Suppressor macrophage (primary cell): ENCODE results near the gene SH3BP1.
"Not testable (repeated sequence)": the region's sequence is repeated elsewhere in the genome, so short reads cannot be mapped to it uniquely, and the experiment has no call there.

ENCODE experiments used
- DNase-seq, 4 experiments: peaks; one replicate each; pipeline ENCODE4 v3.0.0-alpha.2; 2020 to 2022
- total RNA-seq, 17 experiments: gene quantifications; one replicate each; lab custom pipeline; 2026; ENCODE audit warnings: mixed read lengths in 6 of 17, inconsistent platforms in 3 of 17; lab: John Stamatoyannopoulos, UW

SH3BP1 gene, protein sequence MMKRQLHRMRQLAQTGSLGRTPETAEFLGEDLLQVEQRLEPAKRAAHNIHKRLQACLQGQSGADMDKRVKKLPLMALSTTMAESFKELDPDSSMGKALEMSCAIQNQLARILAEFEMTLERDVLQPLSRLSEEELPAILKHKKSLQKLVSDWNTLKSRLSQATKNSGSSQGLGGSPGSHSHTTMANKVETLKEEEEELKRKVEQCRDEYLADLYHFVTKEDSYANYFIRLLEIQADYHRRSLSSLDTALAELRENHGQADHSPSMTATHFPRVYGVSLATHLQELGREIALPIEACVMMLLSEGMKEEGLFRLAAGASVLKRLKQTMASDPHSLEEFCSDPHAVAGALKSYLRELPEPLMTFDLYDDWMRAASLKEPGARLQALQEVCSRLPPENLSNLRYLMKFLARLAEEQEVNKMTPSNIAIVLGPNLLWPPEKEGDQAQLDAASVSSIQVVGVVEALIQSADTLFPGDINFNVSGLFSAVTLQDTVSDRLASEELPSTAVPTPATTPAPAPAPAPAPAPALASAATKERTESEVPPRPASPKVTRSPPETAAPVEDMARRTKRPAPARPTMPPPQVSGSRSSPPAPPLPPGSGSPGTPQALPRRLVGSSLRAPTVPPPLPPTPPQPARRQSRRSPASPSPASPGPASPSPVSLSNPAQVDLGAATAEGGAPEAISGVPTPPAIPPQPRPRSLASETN
- 2.4 to 38.4 (median 10.2) reads per million in 17 experiments for total RNA-seq

DNA sequence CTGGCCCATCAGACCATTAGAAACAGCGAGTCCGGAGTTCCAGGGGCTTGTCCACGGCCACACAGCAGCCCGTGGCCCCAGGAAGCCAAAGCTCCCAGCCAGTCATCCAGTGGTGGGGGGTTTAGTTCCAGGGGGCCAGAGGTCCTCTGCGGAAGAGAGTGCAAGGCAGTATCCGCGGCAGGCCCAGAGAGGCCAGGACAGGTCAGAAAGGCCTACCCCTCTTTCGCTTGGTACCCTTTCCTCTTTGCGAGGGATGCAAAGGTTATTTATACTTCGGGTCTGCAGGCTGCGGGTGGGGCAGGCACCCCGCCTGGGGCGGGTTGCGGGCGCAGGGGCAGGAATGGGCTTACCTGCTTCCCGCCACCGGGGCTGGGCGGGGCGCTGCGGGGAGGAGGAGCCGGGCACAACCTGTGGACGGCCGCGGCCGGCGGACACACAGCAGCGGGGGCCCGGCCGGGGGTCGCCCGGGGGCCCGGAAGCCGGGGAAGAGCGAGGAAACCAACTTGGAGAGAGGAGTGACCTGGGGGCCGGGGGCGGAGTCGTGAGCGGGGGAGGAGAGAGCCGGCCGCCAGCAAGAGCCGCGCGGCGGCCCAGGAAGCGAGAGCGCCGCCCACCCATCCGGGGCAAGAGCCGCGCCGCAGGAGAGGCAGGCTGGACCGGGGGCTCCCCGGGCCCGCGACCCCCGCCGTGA lies at the start of gene SH3BP1:
Gene SH3BP1, plus strand, starts transcription at position 600 of the 691 bp plus-strand sequence. CDS start 119 bp downstream, outside the sequence.
- DNase-seq, result peak; percentile 46 to 80 (median 66)

DNA sequence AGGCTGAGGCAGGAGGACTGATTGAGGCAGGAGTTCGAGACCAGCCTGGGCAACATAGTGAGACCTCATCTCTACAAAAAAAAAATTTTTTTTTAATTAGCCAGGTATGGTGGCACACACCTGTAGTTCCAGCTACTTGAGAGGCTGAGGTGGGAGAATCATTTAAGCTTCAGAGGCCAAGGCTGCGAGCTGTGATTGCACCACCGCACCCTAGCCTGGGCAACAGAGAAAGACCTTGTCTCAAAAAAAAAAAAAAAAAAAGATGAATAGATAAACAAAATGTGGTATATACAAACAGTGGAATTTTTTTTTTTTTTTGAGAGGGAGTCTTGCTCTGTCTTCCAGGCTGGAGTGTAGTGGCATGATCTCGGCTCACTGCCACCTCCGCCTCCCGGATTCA lies 48.4 kb upstream of the SH3BP1 start:
- DNase-seq, result not testable (repeated sequence)

DNA sequence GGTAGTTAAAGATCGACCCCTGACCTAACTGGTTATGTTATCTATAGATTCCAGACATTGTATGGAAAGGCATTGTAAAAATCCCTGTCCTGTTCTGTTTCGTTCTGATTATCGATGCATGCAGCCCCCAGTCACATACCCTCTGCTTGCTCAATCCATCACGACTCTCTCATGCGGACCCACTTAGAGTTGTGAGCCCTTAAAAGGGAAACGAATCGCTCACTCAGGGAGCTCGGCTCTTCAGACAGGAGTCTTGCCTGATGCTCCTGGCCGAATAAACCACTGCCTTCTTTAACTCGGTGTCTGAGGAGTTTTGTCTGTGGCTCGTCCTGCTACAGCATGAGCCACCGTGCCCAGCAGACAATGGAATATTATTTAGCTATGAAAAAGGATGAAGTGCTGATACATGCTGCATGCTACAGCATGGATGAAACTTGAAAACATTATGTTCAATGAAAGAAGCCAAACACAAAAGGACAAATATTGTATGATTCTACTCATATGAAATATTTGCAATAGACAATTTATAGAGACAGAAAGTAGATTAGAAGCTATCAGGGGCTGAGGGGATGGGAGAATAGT lies 47.6 kb upstream of the SH3BP1 start:
- no peak for DNase-seq

DNA sequence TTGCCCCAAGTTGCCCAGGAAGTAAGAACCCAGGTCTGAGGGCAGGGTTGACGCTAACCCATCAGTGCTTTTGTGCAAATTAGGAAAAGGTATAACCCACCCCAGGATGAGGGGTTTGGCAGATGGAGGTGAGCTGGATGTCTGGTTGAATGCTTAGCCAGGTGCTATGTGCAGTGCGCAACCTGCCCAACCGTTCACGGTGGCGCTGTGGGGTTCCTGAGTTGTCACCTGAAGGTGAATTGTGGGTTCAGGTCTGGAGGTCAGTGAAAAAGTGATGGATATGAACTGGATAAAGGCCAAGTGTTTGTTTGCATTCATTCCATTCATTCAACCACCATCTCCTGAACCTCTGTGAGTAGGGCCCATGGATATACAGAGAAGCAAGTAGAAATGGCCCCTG lies 45.2 kb upstream of the SH3BP1 start:
- no peak for DNase-seq

DNA sequence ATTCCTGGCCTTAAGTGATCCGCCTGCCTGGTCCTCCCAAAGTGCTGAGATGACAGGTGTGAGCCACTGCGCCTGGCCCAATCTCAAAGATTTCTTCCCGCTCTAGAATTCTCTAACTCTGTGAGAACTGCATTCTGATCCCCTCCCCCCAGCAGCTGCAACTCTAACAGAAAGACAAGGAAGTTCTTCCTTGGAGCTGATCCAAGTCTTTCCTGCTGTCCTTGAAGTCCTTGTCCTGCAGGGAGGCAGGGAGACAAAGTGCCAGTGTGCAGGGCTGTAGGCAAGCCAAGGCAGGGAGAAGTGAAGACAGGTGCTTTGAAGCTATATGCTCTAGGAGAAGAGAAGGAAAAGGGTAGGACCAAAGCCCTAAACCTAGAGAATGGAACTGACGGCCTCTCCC lies 40.3 kb upstream of the SH3BP1 start:
- DNase-seq, result peak in 3 of 4 experiments; percentile 55 to 62 (median 61)

DNA sequence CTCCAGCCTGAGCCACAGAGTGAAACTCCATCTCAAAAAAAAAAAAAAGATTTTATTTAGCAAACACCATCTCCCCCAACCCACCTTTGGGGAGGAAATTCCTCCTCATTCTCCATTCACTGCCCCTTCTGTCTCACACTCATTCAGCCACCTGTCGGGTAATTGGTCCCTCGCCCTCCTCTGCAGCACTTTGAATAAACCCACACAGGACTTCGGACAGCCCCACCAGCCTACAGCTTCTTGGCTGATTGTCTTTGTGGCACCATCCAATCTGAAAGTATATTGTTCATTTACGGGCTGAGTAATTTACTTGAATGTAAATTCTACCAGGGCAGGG lies 38.3 kb upstream of the SH3BP1 start:
- DNase-seq, result no peak

DNA sequence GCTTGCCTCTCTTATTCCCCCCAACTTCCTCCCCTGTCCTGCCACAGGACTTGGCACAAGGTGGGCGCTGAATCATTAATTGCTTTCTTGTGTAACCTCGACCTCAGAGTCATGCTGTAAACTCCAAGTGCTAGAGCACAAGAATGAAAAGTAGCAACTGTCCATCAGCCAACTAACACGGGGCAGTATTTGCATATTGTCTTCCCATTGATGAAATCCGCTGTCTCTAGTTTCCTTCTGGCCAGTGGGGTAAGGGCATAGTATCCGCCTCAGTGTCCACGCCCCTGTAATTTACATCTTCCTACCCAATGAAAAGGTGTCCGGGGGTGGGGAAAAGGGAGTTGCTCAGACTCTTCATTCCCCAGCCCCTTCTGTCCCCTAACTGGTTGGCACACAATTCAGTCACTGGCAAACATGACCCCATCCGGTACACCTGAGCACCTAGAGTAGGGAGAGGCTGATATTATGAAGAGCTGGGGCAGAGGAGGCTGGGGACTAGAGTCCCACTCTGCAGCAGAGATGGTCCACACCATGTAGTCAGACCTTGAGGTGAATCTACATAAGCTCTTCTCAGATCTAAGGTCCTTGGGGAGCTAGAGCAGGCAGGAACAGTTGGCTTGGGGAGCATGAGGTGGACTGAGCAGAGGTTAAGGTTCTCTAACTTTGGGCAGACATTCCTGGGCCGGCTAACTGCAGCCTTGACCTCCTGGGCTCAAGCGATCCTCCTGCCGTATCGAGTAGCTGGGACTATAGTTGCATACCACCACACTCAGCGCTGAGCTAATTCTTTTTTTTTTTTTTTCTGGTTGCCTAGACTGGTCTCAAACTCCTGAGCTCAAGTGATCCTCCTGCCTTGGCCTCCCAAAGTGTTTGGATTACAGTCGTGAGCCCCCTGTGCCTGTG lies 37.7 kb upstream of the SH3BP1 start:
- DNase-seq, result peak in 2 of 4 experiments; percentile 35 to 38

DNA sequence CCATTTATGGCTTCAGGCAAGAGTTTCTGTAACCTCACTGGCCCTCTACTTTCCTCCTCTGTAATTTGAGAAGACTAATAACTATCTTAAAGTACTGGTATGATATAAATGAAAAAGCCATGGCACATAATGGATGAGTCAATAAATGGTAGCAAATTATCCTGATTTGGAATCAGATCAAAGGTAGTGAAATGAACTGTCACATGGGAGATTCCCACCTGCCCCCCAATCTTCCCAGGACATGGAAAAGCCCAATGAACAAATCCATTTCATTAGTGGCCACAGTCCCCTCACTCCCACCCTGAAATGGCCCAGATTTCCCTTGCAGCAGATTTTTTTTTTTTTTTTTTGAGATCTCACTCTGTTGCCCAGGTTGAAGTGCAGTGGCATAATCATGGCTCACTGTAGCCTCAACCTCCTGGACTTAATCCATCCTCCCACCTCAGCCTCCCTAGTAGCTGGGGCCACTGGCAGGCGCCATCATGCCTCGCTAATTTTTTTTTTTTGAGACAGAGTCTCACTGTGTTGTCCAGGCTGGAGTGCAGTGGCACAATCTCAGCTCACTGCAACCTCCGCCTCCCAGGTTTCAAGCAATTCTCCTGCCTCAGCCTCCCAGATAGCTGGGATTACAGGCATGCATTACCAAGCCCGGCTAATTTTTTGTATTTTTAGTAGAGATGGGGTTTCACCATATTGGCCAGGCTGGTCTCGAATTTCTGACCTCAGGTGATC lies 36.8 kb upstream of the SH3BP1 start:
- not testable (repeated sequence) for DNase-seq

DNA sequence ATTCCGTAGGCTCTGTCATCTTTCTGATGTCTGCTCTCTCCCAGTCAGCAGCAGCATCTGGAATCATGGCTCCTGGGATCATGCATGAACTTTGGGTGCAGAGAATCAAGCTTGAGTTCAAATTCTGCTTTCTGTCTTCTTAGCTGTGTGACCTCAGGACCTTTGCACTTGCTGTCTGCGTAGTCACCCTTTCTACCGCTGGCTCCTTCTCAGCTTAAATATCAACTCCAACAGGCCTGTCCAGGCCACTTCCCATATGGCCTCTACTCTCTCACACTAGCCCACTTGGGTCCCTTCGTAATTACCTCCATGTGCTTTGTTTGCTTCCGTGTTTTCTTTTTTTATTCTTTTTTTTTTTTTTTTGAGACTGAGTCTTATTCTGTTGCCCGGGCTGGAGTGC lies 35.4 kb upstream of the SH3BP1 start:
- no peak for DNase-seq

DNA sequence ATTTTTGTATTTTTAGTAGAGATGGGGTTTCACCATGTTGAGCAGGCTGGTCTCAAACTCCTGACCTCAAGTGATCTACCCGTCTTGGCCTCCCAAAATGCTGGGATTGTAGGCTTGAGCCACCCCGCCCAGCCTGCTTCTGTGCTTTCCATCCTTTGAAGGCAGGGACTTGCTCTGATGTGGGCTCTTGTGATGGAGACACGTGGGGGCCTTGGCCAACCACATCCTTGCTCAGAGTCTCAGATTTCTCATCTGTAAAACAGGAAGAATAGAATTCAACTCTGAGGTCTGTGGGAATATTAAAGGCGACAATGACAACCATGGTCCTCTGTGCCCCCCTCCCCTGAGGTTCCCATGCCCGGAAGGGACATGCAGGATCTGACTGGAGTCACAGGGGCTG lies 34.6 kb upstream of the SH3BP1 start:
- peak; percentile 41 to 73 (median 68) for DNase-seq

DNA sequence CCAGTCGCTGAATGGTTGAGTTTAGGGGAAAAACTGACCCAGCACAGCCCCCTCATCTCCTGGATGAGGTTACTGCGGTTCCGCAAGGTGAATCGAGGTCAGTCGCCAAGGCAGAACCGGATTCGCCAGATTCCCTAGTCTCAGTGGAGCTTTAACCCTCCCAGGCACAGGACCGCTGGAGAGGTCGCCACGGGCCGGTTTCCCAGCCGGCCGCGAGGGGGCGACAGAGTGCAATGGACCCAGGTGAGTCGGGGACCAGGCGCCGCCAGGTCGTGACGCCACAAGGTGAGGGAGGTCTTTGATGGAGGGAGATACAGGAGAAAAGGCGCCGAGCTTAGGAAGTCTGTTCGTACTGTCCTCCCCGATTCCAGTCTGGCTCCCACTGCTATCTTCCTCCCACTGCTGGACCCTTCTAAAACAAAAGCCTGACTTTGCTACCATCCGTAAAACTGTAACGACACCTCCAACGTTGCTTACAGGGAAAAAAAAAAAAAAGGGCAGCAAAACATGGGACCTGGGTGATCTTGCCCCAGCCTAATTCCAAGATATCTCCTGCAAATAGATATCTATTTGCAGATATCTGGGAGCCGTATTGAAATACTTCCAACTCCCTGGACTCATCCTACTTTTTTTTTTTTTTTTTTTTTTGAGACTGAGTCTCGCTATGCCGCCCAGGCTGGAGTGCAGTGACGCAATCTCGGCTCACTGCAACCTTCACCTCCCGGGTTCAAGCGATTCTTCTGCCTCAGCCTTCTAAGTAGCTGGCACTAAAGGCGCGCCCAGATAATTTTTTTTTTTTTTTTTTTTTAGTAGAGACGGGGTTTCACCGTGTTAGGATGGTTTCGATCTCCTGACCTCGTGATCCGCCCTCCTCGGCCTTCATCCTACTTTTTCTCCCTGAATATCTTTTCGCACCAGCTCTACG lies 32.2 kb upstream of the SH3BP1 start:
- DNase-seq, result peak; percentile 53 to 85 (median 70)

DNA sequence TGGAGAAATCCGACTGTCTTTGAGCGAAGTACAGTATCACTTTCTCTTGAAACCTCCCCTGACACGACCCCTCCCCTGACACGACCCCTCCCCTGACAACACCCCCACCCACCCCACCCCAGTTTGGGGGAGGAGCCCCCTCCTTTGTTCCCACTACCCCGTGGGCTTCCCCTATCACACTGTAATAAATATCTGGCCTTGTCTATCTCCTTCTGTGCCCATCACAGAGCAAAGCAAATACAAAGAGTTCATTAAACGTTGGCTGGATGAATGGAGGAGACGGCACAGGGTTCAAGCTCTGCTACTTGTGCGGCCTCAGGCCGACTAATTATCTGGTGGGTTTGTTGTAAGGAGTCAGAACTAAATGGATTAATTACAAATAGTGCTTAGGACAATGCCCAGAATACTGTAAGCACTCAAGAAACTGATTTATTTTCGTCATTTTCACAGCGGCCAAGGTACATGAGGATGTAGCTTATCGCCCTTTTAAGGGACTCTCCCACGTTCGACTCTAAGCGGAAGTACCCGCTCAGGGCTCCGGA lies 31.5 kb upstream of the SH3BP1 start:
- no peak for DNase-seq

DNA sequence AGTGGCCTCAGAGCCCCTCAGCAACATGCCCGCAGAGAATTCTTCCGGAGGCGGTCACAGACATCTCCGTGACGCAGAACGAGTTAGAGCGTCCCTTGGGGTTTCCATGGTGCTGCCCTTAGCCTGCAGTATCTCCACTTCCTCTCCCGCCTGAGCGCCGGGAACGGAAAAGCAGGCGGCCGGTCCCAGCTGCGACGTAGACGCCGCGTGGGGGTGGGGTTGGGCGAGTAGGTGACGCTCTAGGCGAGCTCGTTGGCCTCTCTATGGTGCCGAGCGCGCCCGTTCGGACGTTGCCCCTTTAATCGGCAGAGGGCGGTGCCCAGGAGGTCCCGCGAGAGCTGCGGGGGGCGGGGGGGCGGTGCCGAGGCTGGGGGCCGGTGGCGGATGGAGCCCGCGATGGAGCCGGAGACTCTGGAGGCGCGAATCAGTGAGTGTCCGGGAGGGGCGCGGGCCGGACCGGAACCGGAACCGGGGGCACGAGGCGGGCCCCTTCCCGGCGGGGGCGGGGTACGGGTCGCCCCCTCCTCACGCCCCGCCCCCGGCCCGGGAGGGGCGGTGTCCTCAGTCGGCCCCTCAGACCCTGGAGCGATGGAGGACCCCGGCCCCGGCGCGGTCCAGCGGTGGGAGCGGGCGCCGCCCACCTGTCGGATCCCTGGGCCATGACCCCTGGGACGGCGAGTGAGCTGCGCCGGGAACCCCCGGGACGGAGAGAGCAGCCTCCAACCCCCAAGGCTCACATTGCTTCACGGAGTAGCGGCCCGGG lies 30.8 kb upstream of the SH3BP1 start, which contains the start of gene GGA1:
Gene GGA1, plus strand, starts transcription at position 358 of the 763 bp plus-strand sequence. Its CDS starts 27 bp downstream, at position 385.
- DNase-seq, result peak; percentile 98 to 100 (median 99)

DNA sequence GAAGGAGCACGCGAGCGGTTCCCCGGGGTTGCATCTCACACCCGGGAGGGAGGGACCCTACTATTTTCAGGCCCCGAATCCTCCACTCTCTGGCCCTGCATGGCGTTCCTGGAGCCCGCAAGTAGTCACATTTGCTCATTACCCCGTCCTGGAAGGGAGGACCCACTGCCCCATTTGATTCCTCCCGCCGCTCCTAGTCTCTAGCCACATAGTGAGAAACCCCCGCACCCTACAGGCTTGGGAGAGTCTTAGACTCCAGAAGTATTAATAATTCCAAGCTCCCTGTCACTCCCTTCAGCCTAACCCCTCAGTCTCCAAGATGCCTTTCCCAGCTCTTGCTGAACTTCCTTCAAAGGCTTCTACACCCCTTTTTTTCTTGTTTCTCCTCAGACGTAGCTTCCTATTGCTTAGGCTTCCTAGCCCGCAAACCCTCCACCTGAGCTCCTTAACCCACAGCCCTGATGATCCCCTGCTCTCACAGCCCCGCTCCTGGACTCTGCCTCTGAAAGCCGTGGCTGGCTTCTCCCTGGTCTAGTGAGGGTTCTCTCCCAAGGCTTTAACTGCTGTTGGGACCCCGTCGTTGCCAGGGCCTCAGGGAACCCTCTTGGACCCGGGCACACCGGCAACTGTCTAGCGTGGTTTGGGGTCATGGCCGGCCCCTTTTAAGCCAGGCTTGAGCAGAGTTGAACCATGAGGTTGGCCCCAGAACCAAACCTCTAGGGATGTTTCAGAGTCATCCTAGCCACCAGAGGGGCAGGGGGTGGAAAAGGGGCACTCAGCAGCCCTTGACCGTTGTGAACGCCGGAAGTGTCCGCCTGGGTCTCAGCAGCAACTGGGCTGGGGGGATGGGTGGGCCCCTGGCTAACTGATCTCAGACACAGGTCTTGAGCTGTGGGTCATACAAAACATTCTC lies 30.0 kb upstream of the SH3BP1 start:
- DNase-seq, result peak in 3 of 4 experiments; percentile 22 to 59 (median 39)

DNA sequence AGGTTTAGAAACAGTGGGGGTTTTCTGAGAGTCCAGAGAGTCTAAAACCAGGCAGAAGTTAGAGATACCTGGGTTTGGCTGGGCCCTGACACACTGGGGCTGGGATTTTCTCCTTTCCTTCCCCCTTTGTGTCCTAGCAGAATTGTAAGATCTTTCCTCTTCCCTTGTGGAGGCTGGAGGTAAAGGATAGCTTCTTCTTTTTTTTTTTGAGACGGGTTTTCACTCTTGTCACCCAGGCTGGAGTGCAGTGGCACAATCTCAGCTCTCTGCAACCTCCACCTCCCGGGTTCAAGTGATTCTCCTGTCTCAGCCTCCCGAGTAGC lies 29.4 kb upstream of the SH3BP1 start:
- DNase-seq, result peak in 3 of 4 experiments; percentile 40 to 72 (median 71)

DNA sequence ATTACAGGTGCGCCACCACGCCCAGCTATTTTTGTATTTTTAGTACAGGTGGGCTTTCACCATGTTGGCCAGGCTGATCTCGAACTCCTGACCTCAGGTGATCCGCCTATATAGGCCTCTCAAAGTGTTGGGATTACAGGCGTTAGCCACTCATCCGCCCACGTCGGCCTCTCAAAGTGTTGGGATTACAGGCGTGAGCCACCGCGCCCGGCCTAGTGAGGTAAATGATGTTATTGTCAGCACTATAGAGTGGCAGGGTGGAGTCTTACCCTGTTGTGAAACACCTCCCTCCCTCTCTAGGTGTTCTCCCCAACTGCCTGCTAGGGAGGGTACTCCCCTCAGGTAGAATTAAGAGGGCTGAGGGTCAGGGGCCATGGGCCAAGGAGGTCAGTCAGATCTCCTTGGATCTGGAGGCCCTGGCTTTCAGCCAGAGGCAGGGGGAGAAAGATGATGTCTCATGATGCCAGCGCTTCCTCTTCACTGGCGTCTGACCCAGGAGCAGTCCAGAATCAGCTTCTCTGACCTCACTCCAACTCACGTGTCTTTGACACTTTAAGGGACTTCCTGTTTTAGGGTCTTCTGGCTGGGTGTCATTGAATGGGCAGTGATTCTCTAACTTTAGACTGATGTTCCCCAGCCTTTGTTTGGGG lies 28.9 kb upstream of the SH3BP1 start:
- peak; percentile 94 to 99 (median 97) for DNase-seq

DNA sequence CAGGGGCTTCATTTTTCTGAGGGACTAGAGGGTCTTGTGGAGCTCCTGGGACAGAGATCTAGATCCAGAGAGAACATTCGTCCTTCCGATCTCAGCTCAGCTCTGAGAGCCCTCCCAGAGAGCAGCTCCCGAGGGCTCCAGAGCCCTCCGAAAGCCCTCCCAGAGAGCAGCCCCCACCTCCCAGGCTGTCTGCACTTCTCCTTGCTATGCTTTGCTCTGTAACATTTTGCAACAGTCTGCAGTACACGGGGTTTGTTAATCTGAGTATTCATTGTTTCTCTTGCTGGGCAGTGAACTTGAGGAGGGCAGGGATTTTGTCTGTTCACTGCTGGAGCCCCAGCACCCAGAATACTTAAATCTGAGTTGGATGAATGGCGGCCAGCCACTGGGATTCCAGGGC lies 28.3 kb upstream of the SH3BP1 start:
- peak; percentile 58 to 80 (median 72) for DNase-seq
